Mesendoderm (in vitro differentiated cells): ENCODE data around the gene NR3C2.

Experiments
- DNase-seq: peaks from one replicate; pipeline ENCODE4 v3.0.0; 2013
- H2AK5ac ChIP-seq: 2 replicates; pipeline ENCODE4 v1.6.1; 2013; ENCODE audit warnings: low read length, inconsistent platforms
- H2BK120ac ChIP-seq: 2 replicates; pipeline ENCODE4 v1.6.1; 2013; ENCODE audit warnings: low read depth, mild to moderate bottlenecking, low read length, moderate library complexity, mixed read lengths
- H2BK15ac ChIP-seq: replicated peaks from 2 replicates; pipeline ENCODE4 v1.6.1; 2013; ENCODE audit warnings: low read depth, mild to moderate bottlenecking, moderate library complexity
- H2BK5ac ChIP-seq: 2 replicates; pipeline ENCODE4 v1.6.1; 2013; ENCODE audit warnings: low read length, inconsistent platforms
- H3K18ac ChIP-seq: 2 replicates; pipeline ENCODE4 v1.6.1; 2013; ENCODE audit warnings: mild to moderate bottlenecking, low read length, mixed read lengths
- H3K23ac ChIP-seq: one replicate; pipeline ENCODE4 v1.6.1; 2013; ENCODE audit warnings: low read length
- H3K27ac ChIP-seq: 2 replicates; pipeline ENCODE4 v1.5.1; 2013; ENCODE audit warnings: low read depth, mild to moderate bottlenecking, inconsistent platforms, low read length, moderate library complexity
- H3K27me3 ChIP-seq: 2 replicates; pipeline ENCODE4 v1.6.1; 2013; ENCODE audit warnings: low read length, control low read depth, mild to moderate bottlenecking, inconsistent platforms; ENCODE audit not compliant: insufficient read depth, poor library complexity
- H3K36me3 ChIP-seq: 2 replicates; pipeline ENCODE4 v1.6.1; 2013; ENCODE audit warnings: low read length, inconsistent platforms; ENCODE audit not compliant: control insufficient read depth, insufficient read depth
- H3K4ac ChIP-seq: one replicate; pipeline ENCODE4 v1.6.1; 2013; ENCODE audit warnings: low read depth, mild to moderate bottlenecking, low read length, moderate library complexity
- H3K4me1 ChIP-seq: 2 replicates; pipeline ENCODE4 v1.6.1; 2013; ENCODE audit warnings: low read depth, low read length, inconsistent platforms; ENCODE audit not compliant: control insufficient read depth
- H3K4me2 ChIP-seq: 2 replicates; pipeline ENCODE4 v1.6.1; 2013; ENCODE audit warnings: low read length
- H3K4me3 ChIP-seq: 2 replicates; pipeline ENCODE4 v1.5.1; 2013; ENCODE audit warnings: mild to moderate bottlenecking, low read length
- H3K56ac ChIP-seq: one replicate; pipeline ENCODE4 v1.6.1; 2013; ENCODE audit warnings: low read length
- H3K79me1 ChIP-seq: 2 replicates; pipeline ENCODE4 v1.6.1; 2013; ENCODE audit warnings: low read length, inconsistent platforms
- H3K79me2 ChIP-seq: 2 replicates; pipeline ENCODE4 v1.6.1; 2013; ENCODE audit warnings: mild to moderate bottlenecking, low read length; ENCODE audit not compliant: control insufficient read depth, insufficient read depth
- H3K9ac ChIP-seq: 2 replicates; pipeline ENCODE4 v1.6.1; 2013; ENCODE audit warnings: low read length, inconsistent platforms
- H4K5ac ChIP-seq: one replicate; pipeline ENCODE4 v1.6.1; 2013; ENCODE audit warnings: low read length
- H4K8ac ChIP-seq: one replicate; pipeline ENCODE4 v1.6.1; 2013; ENCODE audit warnings: low read depth, mild to moderate bottlenecking, control low read depth, low read length, moderate library complexity
- whole genome bisulfite sequencing: extraction: QIAGEN DNeasy Blood & Tissue Kit; methylation state at CpG from one replicate; pipeline ENCODE4 v1.1.7; 2013; ENCODE audit warnings: low lambda C conversion rate, missing lambda C conversion rate; ENCODE audit not compliant: insufficient coverage; ENCODE audit errors: extremely low coverage; 5-methylcytosine and 5-hydroxymethylcytosine counted together

NR3C2 gene

DNA sequence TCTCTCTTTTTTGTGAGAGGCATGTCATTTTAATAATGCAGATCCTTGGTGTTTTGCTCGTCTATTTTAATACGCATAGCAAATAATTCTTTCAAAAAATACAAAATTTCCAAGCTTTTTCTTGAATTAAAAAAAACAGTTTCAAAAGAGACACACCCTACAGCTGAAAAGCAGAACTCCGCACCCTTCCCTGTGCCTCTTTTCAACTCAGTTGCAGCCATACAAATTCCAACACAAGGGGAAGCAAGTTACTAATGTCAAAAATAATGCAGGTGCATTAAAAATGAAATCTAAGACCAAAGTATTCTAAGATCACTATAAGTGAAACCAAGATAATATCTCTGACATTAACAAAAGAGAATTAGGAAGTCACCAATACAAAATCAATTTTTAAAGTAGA lies 66.6 kb downstream of the NR3C2 start:
- Histone ChIP-seq H3K4me3 (no peak overlapping the region), H4K8ac (no peak overlapping the region), H2AK5ac (no peak overlapping the region), H3K27ac (no peak overlapping the region), H2BK5ac (no peak overlapping the region), H3K4me2 (no peak overlapping the region), H2BK15ac (no peak overlapping the region), H3K79me1 (no peaks in the 10 kb centered on the region), H3K4ac (no peak overlapping the region), H3K23ac (no peak overlapping the region), H4K5ac (no peak overlapping the region), H3K4me1 (no peaks in the 10 kb centered on the region), H3K79me2 (no peaks in the 10 kb centered on the region), H3K18ac (no peak overlapping the region), H2BK120ac (no peak overlapping the region), H3K9ac (no peak overlapping the region), H3K36me3 (no peaks in the 10 kb centered on the region), H3K27me3 (no peaks in the 10 kb centered on the region), H3K56ac (no peak overlapping the region)
- 100% methylated on average over 1 of the region's 3 CpGs for WGBS
- DNase-seq: no peak

DNA sequence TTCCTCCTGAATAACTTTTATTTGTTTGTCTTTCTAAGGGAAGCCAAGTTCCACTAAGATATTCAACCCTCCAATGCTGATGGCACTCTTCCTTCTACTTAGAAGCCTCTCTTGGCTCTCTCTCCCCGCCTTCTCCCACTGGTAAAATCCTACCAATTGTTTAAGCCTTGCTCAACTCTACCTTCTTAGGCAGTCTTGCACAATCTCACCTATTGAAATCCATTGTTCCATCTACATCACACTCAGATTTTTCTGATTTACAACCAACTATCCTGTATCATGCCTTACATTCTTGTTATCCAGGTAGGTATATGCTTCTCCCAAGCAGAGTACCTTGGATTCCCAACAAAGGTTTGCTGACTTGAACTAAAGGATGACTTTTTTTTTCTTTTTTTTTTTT lies 69.1 kb downstream of the NR3C2 start:
- Histone ChIP-seq H3K27ac (no peak overlapping the region), H3K18ac (no peak overlapping the region), H3K4me1 (no peaks in the 10 kb centered on the region), H3K79me1 (no peaks in the 10 kb centered on the region), H3K4me3 (no peak overlapping the region), H3K9ac (no peak overlapping the region), H2BK120ac (no peak overlapping the region), H3K27me3 (no peaks in the 10 kb centered on the region), H2BK5ac (no peak overlapping the region), H3K79me2 (no peaks in the 10 kb centered on the region), H2AK5ac (no peak overlapping the region), H4K8ac (no peak overlapping the region), H3K36me3 (no peaks in the 10 kb centered on the region), H4K5ac (no peak overlapping the region), H3K56ac (no peak overlapping the region), H3K4ac (no peak overlapping the region), H3K4me2 (no peak overlapping the region), H3K23ac (no peak overlapping the region), H2BK15ac (no peak overlapping the region)
- no CpG with 5 or more reads among the region's 1 CpG for WGBS
- DNase-seq: no peak

DNA sequence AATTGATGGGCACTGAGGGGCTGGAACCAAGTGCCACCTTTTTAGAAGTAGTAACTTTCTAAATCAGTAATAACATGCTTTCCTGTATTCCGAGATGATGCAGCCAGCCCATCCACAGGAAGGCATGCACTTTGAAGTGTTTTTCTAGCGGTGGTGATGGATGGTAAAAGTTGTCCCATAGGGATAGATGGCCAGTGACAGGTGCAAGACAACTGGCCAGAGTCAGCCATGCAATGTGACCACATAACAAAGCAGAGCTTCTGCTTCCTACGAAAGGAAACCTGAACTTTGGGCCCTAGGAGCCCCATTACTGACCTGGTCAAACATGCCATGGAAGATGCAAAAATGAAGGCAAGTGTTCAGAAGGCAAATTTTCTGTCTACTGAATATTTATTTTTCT lies 72.3 kb downstream of the NR3C2 start:
- Histone ChIP-seq H3K23ac (no peak overlapping the region), H3K56ac (no peak overlapping the region), H3K4me2 (no peak overlapping the region), H3K4ac (no peak overlapping the region), H2AK5ac (no peak overlapping the region), H3K4me1 (no peaks in the 10 kb centered on the region), H3K27me3 (no peaks in the 10 kb centered on the region), H3K4me3 (no peak overlapping the region), H2BK120ac (no peak overlapping the region), H2BK5ac (no peak overlapping the region), H4K8ac (no peak overlapping the region), H3K9ac (no peak overlapping the region), H4K5ac (no peak overlapping the region), H3K79me1 (no peaks in the 10 kb centered on the region), H3K27ac (no peak overlapping the region), H3K36me3 (no peaks in the 10 kb centered on the region), H2BK15ac (no peak overlapping the region), H3K18ac (no peak overlapping the region), H3K79me2 (no peaks in the 10 kb centered on the region)
- no CpG with 5 or more reads among the region's 3 CpGs for WGBS
- DNase-seq: no peak

DNA sequence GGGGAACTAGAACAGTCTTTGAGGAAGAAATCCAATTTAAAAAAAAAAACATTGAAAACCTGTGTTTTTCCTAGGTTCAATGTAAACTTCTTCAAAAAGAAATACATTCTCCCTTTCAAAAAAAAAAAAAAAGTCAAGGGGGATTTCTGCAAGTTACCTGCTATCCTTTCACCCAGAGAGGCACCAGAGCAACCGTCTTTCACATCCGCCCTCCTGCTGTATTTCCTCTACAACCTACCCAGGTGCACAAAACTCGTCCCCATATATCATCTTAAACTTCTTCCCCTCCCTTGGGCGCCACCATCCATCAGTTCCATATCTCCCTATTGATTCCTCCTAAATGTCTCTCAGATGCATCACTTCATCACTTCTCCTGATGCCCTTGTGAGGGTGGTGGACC lies 74.5 kb downstream of the NR3C2 start:
- Histone ChIP-seq H2AK5ac (no peak overlapping the region), H3K23ac (no peak overlapping the region), H3K79me1 (no peaks in the 10 kb centered on the region), H3K56ac (no peak overlapping the region), H3K18ac (no peak overlapping the region), H2BK120ac (no peak overlapping the region), H2BK15ac (no peak overlapping the region), H4K8ac (no peak overlapping the region), H3K79me2 (no peaks in the 10 kb centered on the region), H3K27ac (no peak overlapping the region), H3K4me3 (no peak overlapping the region), H3K27me3 (no peaks in the 10 kb centered on the region), H3K4me1 (no peaks in the 10 kb centered on the region), H3K36me3 (no peaks in the 10 kb centered on the region), H4K5ac (no peak overlapping the region), H2BK5ac (no peak overlapping the region), H3K4ac (no peak overlapping the region), H3K9ac (no peak overlapping the region), H3K4me2 (no peak overlapping the region)
- no peak for DNase-seq
- no CpG with 5 or more reads among the region's 4 CpGs for WGBS

DNA sequence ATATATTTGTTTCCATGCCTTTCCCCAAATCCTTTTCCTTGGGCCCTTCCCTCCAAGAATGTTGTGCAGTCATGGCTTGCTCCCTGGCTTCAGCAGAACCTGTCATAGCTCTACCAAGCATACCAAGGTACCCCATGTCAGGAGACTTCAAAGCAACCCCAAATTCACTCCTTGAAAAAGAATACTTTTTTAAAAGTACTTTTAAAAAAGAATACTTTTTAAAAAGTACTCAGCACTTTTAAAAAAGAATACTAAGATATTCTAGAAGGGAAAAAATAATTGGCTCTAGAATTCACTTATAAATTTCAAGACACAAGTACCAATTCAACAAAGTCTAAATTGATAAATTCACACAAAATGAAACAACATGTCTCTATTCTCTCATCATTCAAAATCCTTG lies 76.0 kb downstream of the NR3C2 start:
- H2BK15ac ChIP-seq: no peak overlapping the region
- no peaks in the 10 kb centered on the region for H3K27me3 ChIP-seq
- H3K18ac ChIP-seq: no peak overlapping the region
- no peak overlapping the region for H4K5ac ChIP-seq
- no peak overlapping the region for H3K27ac ChIP-seq
- no peak overlapping the region for H2BK5ac ChIP-seq
- H3K23ac ChIP-seq: no peak overlapping the region
- H3K9ac ChIP-seq: no peak overlapping the region
- no peaks in the 10 kb centered on the region for H3K79me1 ChIP-seq
- no peak overlapping the region for H2BK120ac ChIP-seq
- no peak overlapping the region for H4K8ac ChIP-seq
- H3K56ac ChIP-seq: no peak overlapping the region
- H3K4me1 ChIP-seq: no peaks in the 10 kb centered on the region
- no peak overlapping the region for H3K4ac ChIP-seq
- no peak overlapping the region for H2AK5ac ChIP-seq
- no peak overlapping the region for H3K4me2 ChIP-seq
- H3K4me3 ChIP-seq: no peak overlapping the region
- H3K79me2 ChIP-seq: no peaks in the 10 kb centered on the region
- H3K36me3 ChIP-seq: no peaks in the 10 kb centered on the region
- peak; percentile 13 for DNase-seq

DNA sequence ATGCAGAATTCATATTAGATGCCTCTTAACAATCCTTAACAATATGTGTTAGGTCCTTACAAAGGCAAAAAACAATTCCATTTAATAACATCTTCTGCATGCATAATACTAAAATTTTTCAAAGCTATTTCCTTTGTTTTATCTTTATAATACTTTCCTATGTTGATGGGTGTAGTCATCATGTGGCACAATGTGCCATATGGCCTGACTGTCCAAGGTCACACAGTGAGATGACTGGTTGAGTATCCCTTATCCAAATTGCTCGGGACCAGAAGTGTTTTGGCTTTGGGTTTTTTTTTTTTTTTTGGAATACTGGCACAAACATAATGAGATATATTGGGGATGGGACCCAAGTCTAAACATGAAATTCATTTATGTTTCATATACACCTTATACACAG lies 77.7 kb downstream of the NR3C2 start:
- Histone ChIP-seq H3K56ac (no peak overlapping the region), H3K79me1 (no peaks in the 10 kb centered on the region), H3K18ac (no peak overlapping the region), H2BK120ac (no peak overlapping the region), H3K27me3 (no peaks in the 10 kb centered on the region), H3K4me1 (no peaks in the 10 kb centered on the region), H3K4me2 (no peak overlapping the region), H4K5ac (no peak overlapping the region), H2AK5ac (no peak overlapping the region), H2BK15ac (no peak overlapping the region), H3K4ac (no peak overlapping the region), H3K23ac (no peak overlapping the region), H3K36me3 (no peaks in the 10 kb centered on the region), H4K8ac (no peak overlapping the region), H3K27ac (no peak overlapping the region), H2BK5ac (no peak overlapping the region), H3K79me2 (no peaks in the 10 kb centered on the region), H3K4me3 (no peak overlapping the region), H3K9ac (no peak overlapping the region)
- no peak for DNase-seq
- whole genome bisulfite sequencing: no CpG with 5 or more reads among the region's 1 CpG
